GM19043 (cell line): ENCODE measurements around the gene BBS2.
A peak's percentile ranks its signal among the peaks of the same experiment; 100 is the strongest.

Experiments
- ATAC-seq: cut with Tn5 transposase; IDR thresholded peaks from one replicate; pipeline ENCODE4 v1.9.1; 2021; ENCODE audit warnings: low read depth; ENCODE audit not compliant: unreplicated experiment

The BBS2 gene

GRCh38 chr16:56478281-56479049 lies 41.4 kb downstream of the BBS2 start:
- no peak for ATAC-seq

GRCh38 chr16:56477096-56477878 lies 42.5 kb downstream of the BBS2 start:
- no peak for ATAC-seq

- no peak for ATAC-seq
These were observed 44.6 kb downstream of the BBS2 start for GRCh38 chr16:56475201-56475600.

- ATAC-seq, result no peak
These were observed 49.2 kb downstream of the BBS2 start for GRCh38 chr16:56470666-56471065.

GRCh38 chr16:56470232-56470631 lies 49.6 kb downstream of the BBS2 start:
- no peak for ATAC-seq

GRCh38 chr16:56469748-56470147 lies 50.1 kb downstream of the BBS2 start:
- no peak for ATAC-seq

- no peak for ATAC-seq
These were observed 51.0 kb downstream of the BBS2 start for GRCh38 chr16:56468800-56469199.

GRCh38 chr16:56466344-56466743 lies 53.5 kb downstream of the BBS2 start:
- ATAC-seq, result no peak

- ATAC-seq, result no peak
These were observed 56.7 kb downstream of the BBS2 start for GRCh38 chr16:56463153-56463552.

GRCh38 chr16:56462064-56462796 lies 57.6 kb downstream of the BBS2 start:
- no peak for ATAC-seq

- ATAC-seq, result no peak
These were observed 59.7 kb downstream of the BBS2 start for GRCh38 chr16:56460101-56460500.

GRCh38 chr16:56457927-56458470 lies 61.8 kb downstream of the BBS2 start:
- ATAC-seq, result no peak

- ATAC-seq, result peak; percentile 32
These were observed 67.8 kb downstream of the BBS2 start for GRCh38 chr16:56451753-56452689.

GRCh38 chr16:56450986-56451752 lies 68.7 kb downstream of the BBS2 start, which contains the start of the genes NUDT21 and OGFOD1:
NUDT21 (minus strand) TSS chr16:56451332; CDS start chr16:56451202, 130 bp downstream.
OGFOD1 (plus strand) TSS chr16:56451554; CDS start chr16:56451613, 59 bp downstream.
- ATAC-seq, result peak; percentile 99

GRCh38 chr16:56450275-56450985 lies 69.4 kb downstream of the BBS2 start:
- ATAC-seq, result no peak

GRCh38 chr16:56448005-56448404 lies 71.8 kb downstream of the BBS2 start:
- ATAC-seq, result no peak

GRCh38 chr16:56447286-56447685 lies 72.5 kb downstream of the BBS2 start:
- ATAC-seq, result no peak

GRCh38 chr16:56438038-56438437 lies 81.8 kb downstream of the BBS2 start:
- ATAC-seq, result no peak
